ENCODE data around the gene AKR7A2.

AKR7A2 gene

DNA sequence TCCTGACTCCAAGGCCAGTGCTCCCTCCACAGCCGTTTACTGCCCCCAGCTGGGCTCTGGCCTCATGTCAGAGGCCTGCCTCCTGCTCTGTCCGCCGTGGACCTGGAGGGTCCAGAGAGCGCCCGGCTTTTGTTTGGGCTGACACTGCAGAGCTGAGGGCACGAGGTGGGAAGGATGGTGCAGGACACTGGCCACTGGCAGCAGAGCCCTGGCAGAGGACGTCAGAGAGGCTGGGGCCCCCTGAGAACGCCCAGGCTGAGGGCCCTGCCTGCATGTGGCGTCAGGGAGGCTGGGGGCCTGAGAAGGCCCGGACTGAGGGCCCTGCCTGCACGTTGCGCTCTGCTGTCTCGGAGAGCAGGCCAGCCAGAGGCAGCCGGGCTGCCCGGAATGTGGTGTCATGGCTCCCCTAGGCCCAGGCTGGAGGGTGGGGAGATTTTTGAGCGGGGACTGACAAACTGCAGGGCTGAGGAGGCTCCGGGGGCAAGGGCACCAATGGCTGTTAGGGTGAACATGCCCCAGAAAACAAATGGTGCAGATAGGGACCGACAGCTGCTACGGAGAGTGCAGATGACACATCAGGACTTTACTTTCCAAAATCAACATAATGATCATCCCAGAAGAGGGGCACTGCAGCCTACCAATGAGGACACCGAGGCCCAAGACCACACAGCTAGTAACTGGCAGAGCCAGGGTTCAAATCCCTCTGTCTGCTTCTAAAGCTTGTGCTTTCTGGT, 31.8 kb upstream of the AKR7A2 start:
- DNase-seq (ENCODE audit: low read depth, low spot score): no peak

DNA sequence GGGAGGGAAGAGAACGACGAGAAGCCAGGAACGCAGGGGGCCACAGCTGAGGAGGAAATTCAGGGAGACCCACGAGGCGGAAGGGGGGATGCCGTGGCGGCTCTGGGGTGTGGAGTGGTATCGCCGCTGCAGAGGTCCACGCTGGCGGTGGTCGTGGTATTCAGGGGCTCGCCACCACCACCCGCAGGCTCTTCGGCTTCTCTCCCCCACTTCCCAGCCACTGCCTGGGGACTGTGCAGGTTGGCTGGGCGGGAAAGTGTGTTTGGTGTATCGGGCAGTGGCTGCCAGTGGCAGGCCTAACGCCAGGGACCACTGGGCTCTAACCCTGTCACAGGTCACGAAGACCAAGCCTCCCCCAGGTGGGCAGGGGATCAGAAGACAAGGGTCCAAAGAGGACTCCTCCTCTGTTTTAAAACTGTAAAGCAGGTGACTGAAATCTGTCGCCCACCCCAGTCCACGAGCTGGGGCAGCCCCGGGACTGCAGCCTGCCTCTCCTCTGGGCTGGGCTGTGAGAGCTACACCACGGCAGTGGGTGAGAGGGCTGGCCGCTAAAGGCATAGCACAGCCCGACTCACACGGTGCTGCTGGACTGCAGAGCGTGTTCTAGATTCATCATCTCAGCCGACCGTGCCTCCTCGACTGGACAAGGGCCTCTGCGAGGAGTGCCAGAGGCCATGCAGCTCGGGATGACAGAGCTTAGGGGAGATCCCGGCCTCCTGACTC, 31.1 kb upstream of the AKR7A2 start:
- DNase-seq (ENCODE audit: low read depth, low spot score): no peak

GRCh38 chr1:19342062-19342750, 30.3 kb upstream of the AKR7A2 start:
- DNase-seq (ENCODE audit: low read depth, low spot score): no peak

GRCh38 chr1:19341201-19342061, 29.5 kb upstream of the AKR7A2 start:
- DNase-seq (ENCODE audit: low read depth, low spot score): peak; percentile 62

GRCh38 chr1:19340387-19340937, 28.5 kb upstream of the AKR7A2 start:
- no peak for DNase-seq (ENCODE audit: low read depth, low spot score)

- no peak for DNase-seq (ENCODE audit: low read depth, low spot score)
Measured at GRCh38 chr1:19339214-19339861, 27.4 kb upstream of the AKR7A2 start.

DNA sequence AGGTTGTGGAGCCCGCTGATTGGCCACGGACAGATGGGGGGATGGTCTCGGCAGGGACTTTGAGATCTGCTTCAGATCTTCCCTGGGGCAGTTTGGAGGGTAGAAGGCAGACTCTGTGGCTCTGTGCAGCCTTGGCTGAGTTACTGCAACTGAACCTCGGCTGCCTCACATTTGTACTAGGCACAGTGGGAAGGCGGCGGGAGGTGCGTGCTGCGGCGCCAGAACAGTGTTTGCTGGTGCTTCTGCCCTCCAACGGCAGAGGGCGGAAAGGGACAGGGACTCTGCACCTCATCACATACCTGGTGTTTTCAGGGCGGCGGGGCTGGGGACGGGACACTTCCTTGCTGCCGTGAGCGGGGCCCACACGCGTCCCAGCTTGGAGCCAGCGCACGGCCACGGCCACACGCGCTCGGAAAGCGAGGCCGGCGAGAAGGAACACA, 26.4 kb upstream of the AKR7A2 start:
- DNase-seq (ENCODE audit: low read depth, low spot score): no peak

DNA sequence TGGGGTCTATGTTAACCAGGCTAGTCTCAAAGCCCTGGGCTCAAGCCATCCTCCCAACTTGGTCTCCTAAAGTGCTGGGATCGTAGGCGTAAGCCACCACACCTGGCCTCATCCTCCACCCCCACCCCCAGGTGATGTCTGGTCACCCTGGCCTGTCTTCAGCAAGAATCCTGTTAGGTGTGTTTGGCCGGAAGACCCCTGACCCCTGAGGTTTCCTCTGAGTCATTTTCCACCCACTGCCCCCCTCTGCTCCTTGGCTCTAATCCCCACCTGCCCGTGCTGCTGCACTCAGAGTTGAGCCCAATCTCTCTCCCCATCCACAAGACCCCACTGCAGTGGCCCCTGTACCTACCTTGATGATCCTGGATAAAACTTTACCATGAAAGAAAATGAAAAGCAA, 25.3 kb upstream of the AKR7A2 start:
- DNase-seq (ENCODE audit: low read depth, low spot score): no peak

GRCh38 chr1:19336543-19336942, 24.6 kb upstream of the AKR7A2 start:
- DNase-seq (ENCODE audit: low read depth, low spot score): no peak

GRCh38 chr1:19333587-19334354, 21.8 kb upstream of the AKR7A2 start:
- DNase-seq (ENCODE audit: low read depth, low spot score): no peak

DNA sequence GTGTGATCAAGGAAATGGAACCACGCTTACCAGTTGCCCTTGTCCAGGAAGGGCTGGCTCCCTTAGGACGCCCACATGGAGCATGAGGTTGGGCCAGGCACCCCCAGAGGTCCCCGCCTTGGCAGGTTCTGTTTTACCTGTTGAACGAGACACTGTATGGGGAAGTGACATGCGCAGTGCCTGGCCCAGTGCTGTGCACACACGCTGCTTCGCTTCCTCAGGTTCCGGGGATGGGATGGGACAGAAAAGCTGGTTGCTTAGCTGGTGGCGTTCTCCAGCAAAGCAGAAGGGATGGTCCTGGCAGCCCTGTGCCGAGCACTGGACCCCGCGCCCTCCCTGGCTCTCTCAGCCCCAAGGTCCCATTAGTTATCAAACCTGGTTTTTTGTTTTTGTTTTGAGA, 20.9 kb upstream of the AKR7A2 start:
- DNase-seq (ENCODE audit: low read depth, low spot score): no peak

DNA sequence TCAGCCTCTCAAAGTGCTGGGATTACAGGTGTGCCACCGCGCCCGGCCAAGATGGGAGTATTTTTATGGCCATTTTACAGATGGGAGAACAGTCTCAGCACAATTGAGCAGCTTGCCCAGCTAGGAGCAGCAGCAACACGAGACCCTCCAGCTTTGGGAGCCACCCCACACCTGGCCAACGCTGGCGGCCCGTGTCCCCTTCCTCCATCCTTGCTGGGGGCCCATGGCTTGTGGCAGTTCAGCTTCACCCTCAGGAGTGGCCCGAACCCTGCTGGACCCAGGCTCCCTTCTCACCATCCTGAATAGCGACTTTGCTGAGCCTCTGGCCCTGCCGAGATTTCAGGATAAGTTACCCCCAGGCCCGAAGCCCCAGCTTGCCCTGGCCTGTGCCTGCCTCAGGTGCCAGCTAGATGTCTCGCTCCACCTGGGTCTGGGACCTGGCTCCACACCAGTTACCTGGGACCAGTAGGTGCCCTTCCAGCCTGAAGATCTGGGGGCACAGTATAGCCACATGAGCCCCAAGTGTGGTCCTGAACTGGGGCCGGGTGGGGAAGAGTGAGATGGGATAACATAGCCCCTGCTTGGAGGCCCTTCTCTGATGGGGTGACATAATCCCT, 19.4 kb upstream of the AKR7A2 start:
- no peak for DNase-seq (ENCODE audit: low read depth, low spot score)

DNA sequence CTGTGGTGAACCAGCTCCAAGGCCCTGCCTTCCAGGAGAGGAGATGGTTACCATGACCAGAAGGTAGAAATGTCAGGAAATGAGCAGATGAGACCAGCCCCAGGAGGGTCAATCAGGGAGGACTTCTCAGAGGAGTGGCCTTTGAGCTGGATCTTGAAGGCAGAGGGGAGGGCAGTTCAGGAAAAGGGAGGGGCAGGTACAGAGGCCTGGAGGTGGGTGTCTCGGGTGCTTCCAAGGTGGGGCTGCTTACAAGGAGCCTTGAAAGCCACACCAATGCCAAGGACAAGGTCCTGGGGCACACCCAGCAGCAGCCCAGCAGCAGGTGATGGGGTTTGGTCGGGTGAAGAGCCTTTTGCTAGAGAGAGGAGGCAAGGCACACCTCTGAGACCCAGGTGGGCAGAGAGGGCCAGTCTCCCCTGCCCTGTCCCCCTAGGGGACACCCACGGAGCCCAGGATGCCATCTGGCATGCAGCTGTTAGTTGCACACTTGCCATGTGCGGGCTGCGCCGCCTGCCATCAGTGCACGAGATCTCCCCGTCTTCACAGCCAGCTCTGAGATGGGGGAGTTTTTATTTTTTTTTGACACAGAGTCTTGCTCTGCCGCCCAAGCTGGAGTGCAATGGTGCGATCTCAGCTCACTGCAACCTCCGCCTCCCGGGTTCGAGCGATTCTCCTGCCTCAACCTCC, 18.6 kb upstream of the AKR7A2 start:
- DNase-seq (ENCODE audit: low read depth, low spot score): no peak

GRCh38 chr1:19329611-19330010, 17.7 kb upstream of the AKR7A2 start:
- no peak for DNase-seq (ENCODE audit: low read depth, low spot score)

DNA sequence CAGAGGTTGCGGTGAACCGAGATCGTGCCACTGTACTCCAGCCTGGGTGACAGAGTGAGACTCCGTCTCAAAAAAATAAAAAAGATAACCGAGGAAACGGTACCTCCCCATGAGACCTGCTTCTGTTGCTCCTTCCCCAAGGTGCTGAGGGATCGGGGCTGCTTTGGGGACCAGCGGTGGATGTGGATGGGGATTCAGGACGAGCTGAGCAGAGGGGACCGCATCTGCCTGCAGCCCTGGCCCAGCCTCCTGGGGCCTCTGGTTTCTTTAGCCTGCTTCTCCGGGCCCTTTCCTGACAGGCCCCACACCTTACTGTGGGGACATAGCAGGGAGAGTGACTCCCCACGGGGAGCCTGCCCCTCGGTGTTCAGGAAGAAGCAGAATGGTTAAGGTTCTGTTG, 17.2 kb upstream of the AKR7A2 start:
- DNase-seq (ENCODE audit: low read depth, low spot score): no peak

DNA sequence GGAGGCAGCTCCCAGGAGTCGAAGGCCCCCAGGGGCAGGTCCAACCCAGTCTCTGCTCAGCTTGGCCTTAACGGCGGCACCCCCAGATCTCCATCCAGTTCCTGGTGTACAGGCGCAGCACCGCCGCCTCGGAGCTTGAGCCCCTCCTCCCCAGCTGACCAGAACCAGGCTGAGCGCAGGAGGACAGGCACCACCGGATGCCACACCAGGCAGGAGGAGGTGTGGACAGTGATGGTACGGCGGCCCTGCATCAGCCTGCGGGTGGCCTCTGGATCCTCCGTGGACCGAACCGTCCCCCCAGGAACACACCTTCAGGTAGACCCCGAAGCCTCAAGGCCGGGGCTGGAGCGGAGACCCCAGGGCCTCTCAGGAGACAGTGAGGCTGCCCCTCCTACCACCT, 16.5 kb upstream of the AKR7A2 start:
- no peak for DNase-seq (ENCODE audit: low read depth, low spot score)

GRCh38 chr1:19327736-19328135, 15.8 kb upstream of the AKR7A2 start:
- no peak for DNase-seq (ENCODE audit: low read depth, low spot score)

DNA sequence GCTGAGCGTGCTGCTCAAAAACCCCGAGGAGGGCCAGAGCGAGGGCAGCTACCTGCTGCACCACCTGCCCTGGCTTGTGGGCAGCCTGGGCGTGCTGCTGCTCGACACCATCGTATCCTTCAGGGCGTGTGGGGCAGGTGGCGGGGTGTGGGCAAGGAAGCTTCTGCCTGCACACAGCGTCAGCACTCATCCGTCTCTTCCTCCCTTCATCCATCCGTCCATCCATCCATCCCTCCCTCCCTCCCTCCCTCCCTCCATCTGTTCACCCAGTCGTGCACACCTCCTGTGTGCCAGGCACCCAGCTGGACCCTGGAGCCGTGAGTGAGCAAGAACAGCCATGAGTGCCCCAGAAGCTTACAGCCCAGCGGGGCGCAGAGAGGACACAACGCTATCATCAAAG, 15.4 kb upstream of the AKR7A2 start:
- no peak for DNase-seq (ENCODE audit: low read depth, low spot score)

- DNase-seq (ENCODE audit: low read depth, low spot score): no peak
Measured at GRCh38 chr1:19326748-19327065, 14.8 kb upstream of the AKR7A2 start.
